GM12878 (cell line): ENCODE measurements around the gene SHROOM3. TPM values are rescaled to one million over a fixed set of nuclear protein-coding genes. Genes with fewer than 3 reads are reported as not detected.

ENCODE experiments used
- ATAC-seq: fragments of 200-7000 bp; cut with Tn5 transposase; 3 replicates; pipeline ENCODE4 v1.9.1; 2020; ENCODE audit warnings: mild to moderate bottlenecking, moderate library complexity
- BruUV-seq: library from RNA; stranded (reverse); fragments of 400-500 nt; replicated peaks from 2 replicates; lab custom pipeline; 2021; lab: Mats Ljungman, UMichigan
- CTCF ChIA-PET: fragments of 300-600 bp; sonication (Branson Sonifier 250); formaldehyde crosslinking; extraction: SDS; loops from one replicate; lab custom pipeline; 2021; ENCODE audit warnings: inconsistent platforms; lab: Yijun Ruan, JAX
- POLR2A ChIA-PET: fragments of 350-600 bp; formaldehyde crosslinking; extraction: SDS; loops from one replicate; lab custom pipeline; 2021; ENCODE audit warnings: inconsistent platforms; lab: Charles Lee
- RAD21 ChIA-PET: fragments of 300-600 bp; sonication (Branson Sonifier 250); formaldehyde crosslinking; loops from one replicate; lab custom pipeline; 2023; ENCODE audit warnings: antibody characterized with exemption; ENCODE audit not compliant: unreplicated experiment; lab: Charles Lee
- SMC1A ChIA-PET: fragments of 300-600 bp; sonication (Branson Sonifier 250); formaldehyde crosslinking; loops from one replicate; lab custom pipeline; 2023; ENCODE audit not compliant: unreplicated experiment, uncharacterized antibody; lab: Charles Lee
- DNase-seq: peaks from one replicate; pipeline ENCODE4 v3.0.0-alpha.2; 2011; ENCODE audit warnings: low read depth, low spot score
- FAIRE-seq: peaks from 3 replicates; lab custom pipeline; 2011; peaks lifted over from hg19 to GRCh38; lab: Jason Lieb, UNC
- H2AFZ ChIP-seq: 2 replicates; pipeline ENCODE4 v1.6.0; 2011; ENCODE audit warnings: low read depth, low read length, control low read depth; ENCODE audit not compliant: control insufficient read depth
- H3K27ac ChIP-seq: 2 replicates; pipeline ENCODE4 v1.5.1; 2011; ENCODE audit warnings: control low read depth; ENCODE audit not compliant: control insufficient read depth, insufficient read depth
- H3K27me3 ChIP-seq, 2 experiments: replicated peaks in 1 of 2; 2 replicates each; pipeline versions ENCODE4 v1.6.0 to v1.6.1; 2011; ENCODE audit warnings: low read length in 1 of 2; ENCODE audit not compliant: control insufficient read depth in 2 of 2, insufficient read depth in 2 of 2
- H3K36me3 ChIP-seq, 2 experiments: 2 replicates each; pipeline ENCODE4 v1.5.1; 2011; ENCODE audit warnings: low read length in 1 of 2; ENCODE audit not compliant: control insufficient read depth in 2 of 2, insufficient read depth in 2 of 2
- H3K4me1 ChIP-seq: 2 replicates; pipeline ENCODE4 v1.6.1; 2011; ENCODE audit warnings: mild to moderate bottlenecking, low read length, moderate library complexity, mixed read lengths; ENCODE audit not compliant: control insufficient read depth, insufficient read depth
- H3K4me2 ChIP-seq: 2 replicates; pipeline ENCODE4 v1.6.0; 2011; ENCODE audit warnings: control low read depth; ENCODE audit not compliant: control insufficient read depth, insufficient read depth
- H3K4me3 ChIP-seq: fragments of 200-600 bp; sonication (generic); 2 replicates; pipeline ENCODE4 v1.5.1; 2016
- H3K79me2 ChIP-seq: 2 replicates; pipeline ENCODE4 v1.6.0; 2011; ENCODE audit warnings: low read length; ENCODE audit not compliant: control insufficient read depth, insufficient read depth
- H3K9ac ChIP-seq: 2 replicates; pipeline ENCODE4 v1.8.0; 2011; ENCODE audit warnings: low read length, control low read depth, mixed read lengths; ENCODE audit not compliant: control insufficient read depth, insufficient read depth
- H3K9me3 ChIP-seq: replicated peaks from 3 replicates; pipeline ENCODE4 v1.5.1; 2011; ENCODE audit warnings: mild to moderate bottlenecking, low read length; ENCODE audit not compliant: control insufficient read depth, insufficient read depth
- H4K20me1 ChIP-seq: 2 replicates; pipeline ENCODE4 v1.6.0; 2011; ENCODE audit not compliant: control insufficient read depth, insufficient read depth
- ATF7 ChIP-seq: fragments of 450-650 bp; IDR thresholded peaks from 2 replicates; pipeline ENCODE4 v1.6.1; 2016; ENCODE audit warnings: low read depth, mild to moderate bottlenecking
- CEBPB ChIP-seq, 2 experiments: fragments of 150-350 bp in 1 of 2; IDR thresholded peaks; 2 replicates each; pipeline ENCODE4 v1.6.1; 2012 to 2014; ENCODE audit warnings: low read depth in 2 of 2, low read length in 2 of 2, borderline replicate concordance in 1 of 2, inconsistent platforms in 1 of 2
- CREM ChIP-seq: IDR thresholded peaks from 2 replicates; pipeline ENCODE4 v1.6.1; 2014; ENCODE audit warnings: antibody characterized with exemption, low read depth
- MTA3 ChIP-seq: IDR thresholded peaks from 2 replicates; pipeline ENCODE4 v1.6.1; 2012; ENCODE audit warnings: low read length, inconsistent platforms, borderline replicate concordance
- NFYA ChIP-seq: IDR thresholded peaks from 2 replicates; pipeline ENCODE4 v1.6.1; 2011; ENCODE audit warnings: low read depth, mild to moderate bottlenecking, low read length, improper control_type of control experiment, borderline replicate concordance
- NFYB ChIP-seq: IDR thresholded peaks from 2 replicates; pipeline ENCODE4 v1.6.1; 2011; ENCODE audit warnings: low read depth, mild to moderate bottlenecking, low read length, improper control_type of control experiment, moderate library complexity; ENCODE audit not compliant: insufficient read depth
- POLR2A ChIP-seq: IDR thresholded peaks from 2 replicates; pipeline ENCODE4 v1.6.1; 2011; ENCODE audit warnings: low read depth, mild to moderate bottlenecking, low read length
- RAD21 ChIP-seq: IDR thresholded peaks from 2 replicates; pipeline ENCODE4 v1.6.1; 2011; ENCODE audit warnings: mild to moderate bottlenecking, low read depth, low read length, moderate library complexity; ENCODE audit not compliant: insufficient read depth
- RUNX3 ChIP-seq: IDR thresholded peaks from 2 replicates; pipeline ENCODE4 v1.6.1; 2012; ENCODE audit warnings: low read length, inconsistent platforms
- SMAD1 ChIP-seq: fragments of 450-650 bp; IDR thresholded peaks from 2 replicates; pipeline ENCODE4 v1.6.1; 2018; ENCODE audit warnings: mild to moderate bottlenecking, low read depth; ENCODE audit not compliant: partially characterized antibody
- WGBS: methylation state at CpG from one replicate; pipeline ENCODE4 v1.1.6; 2016; ENCODE audit warnings: low lambda C conversion rate; ENCODE audit not compliant: insufficient replicate concordance, insufficient coverage; ENCODE audit errors: missing lambda C conversion rate; 5-methylcytosine and 5-hydroxymethylcytosine counted together
- in situ Hi-C: fragments of 300-500 bp; cut with MboI; formaldehyde crosslinking; loops from 9 replicates; pipeline ENCODE4 v1.14.3; 2018; ENCODE audit warnings: mixed read lengths
- intact Hi-C: fragments of 100-400 bp; cut with micrococcal nuclease; formaldehyde crosslinking; loops from one replicate; pipeline ENCODE4 v1.14.2; 2022; ENCODE audit not compliant: unreplicated experiment
- polyA plus RNA-seq, 11 experiments: library from polyadenylated mRNA; depleted of rRNA in 4 of 11; unstranded in 6 of 11; stranded (reverse) in 5 of 11; fragments of >200 nt; fragmentation: Nextera tagmentation in 4 of 11; fragmentation: Illumina TruSeq in 1 of 11; extraction: Ambion mirVana in 4 of 11; extraction: Trizol in 1 of 11; gene quantifications; 1 replicate in 1 of 11; 2 replicates in 10 of 11; pipeline versions ENCODE4 v1.2.1 to v1.2.3, GENCODE V29; 2011 to 2016; ENCODE audit warnings: inconsistent platforms in 2 of 11, missing spikeins in 2 of 11, low read depth in 1 of 11
- total RNA-seq, 4 experiments: library from RNA; depleted of rRNA in 3 of 4; stranded (reverse); fragments of >200 nt in 3 of 4; fragmentation: Illumina TruSeq in 1 of 4; extraction: Trizol in 1 of 4; gene quantifications; 2 replicates each; pipeline versions ENCODE4 v1.2.1 to v1.2.3, GENCODE V29; 2013 to 2021
- TF ChIP-seq, protein P1 (sequence below): fragments of 150-350 bp; IDR thresholded peaks from 2 replicates; pipeline ENCODE4 v1.6.1; 2014; ENCODE audit warnings: mild to moderate bottlenecking, low read depth, low read length
- TF ChIP-seq, protein P2 (sequence below): fragments of 450-650 bp; IDR thresholded peaks from 2 replicates; pipeline ENCODE4 v1.6.1; 2017; ENCODE audit warnings: mild to moderate bottlenecking, moderate library complexity
- TF ChIP-seq, protein P3 (sequence below), 3 experiments: IDR thresholded peaks in 2 of 3; conservative IDR thresholded peaks in 1 of 3; 2 replicates each; pipeline ENCODE4 v1.5.1; 2011; ENCODE audit warnings: low read depth in 3 of 3, low read length in 3 of 3, mild to moderate bottlenecking in 3 of 3, control low read depth in 2 of 3, moderate library complexity in 2 of 3, inconsistent platforms in 1 of 3, mixed read lengths in 1 of 3; ENCODE audit not compliant: control insufficient read depth in 2 of 3, insufficient read depth in 1 of 3; ENCODE audit errors: extremely low read depth in 1 of 3
- TF ChIP-seq, protein P4 (sequence below): IDR thresholded peaks from 2 replicates; pipeline ENCODE4 v1.6.1; 2012; ENCODE audit warnings: low read length, inconsistent platforms

SHROOM3 gene
- total and polyA plus RNA-seq, 10 of the 15 experiments (the other 5 are each of a cell fraction or from before 2014, with no cell fraction given): under 0.01 to 0.29 (median 0.08) TPM; not detected in 1

DNA sequence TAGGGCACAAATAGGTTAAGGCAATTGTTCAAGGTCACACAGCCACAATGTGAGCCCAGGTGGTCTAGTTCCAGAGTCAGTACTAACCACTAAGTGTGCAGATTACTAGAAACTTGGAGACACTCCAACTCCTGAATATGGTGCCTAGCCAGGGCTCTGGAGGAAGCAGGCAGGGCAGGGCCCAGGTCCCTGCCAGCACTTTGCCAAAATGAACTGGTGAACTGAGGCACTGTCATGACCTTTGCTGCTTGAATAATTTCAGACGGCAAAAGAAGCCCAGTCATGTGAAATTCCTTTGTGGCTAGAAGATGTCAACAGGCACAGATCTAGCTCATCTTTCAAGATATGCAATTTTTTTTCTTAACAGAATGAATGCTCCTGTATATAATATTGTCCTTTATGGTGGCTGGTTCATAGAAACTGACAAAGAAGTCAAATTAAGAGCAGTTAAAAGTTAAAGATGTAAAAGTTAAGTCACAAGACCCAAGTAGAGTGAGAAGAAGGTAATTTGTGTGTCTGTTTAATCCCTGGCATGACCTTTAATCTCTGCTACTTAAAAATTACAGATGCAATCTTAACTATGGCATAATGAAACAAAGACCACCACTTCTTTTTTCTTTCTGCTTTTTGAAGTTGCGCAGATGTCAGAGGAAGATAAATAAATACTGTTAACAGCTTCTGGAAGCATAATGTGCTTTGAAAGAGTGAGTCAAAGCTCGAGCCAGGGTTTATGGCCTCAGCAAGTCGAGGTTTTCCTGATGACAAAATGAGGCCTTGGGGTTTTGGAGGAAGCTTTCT, 54.1 kb downstream of the SHROOM3 start:
- no TSS peak for BruUV-seq
- Histone ChIP-seq H2AFZ (no peak overlapping the region), H3K9me3 (no peaks in the 10 kb centered on the region; the same call in 2 of the 3 replicates), H3K4me2 (no peak overlapping the region), H3K36me3 (no peaks in the 10 kb centered on the region), H3K79me2 (no peaks in the 10 kb centered on the region), H3K9ac (no peak overlapping the region), H4K20me1 (no peaks in the 10 kb centered on the region), H3K4me3 (no peak overlapping the region), H3K27me3 (no peaks in the 10 kb centered on the region), H3K4me1 (no peaks in the 10 kb centered on the region), H3K27ac (no peak overlapping the region)
- FAIRE-seq (no peak), DNase-seq (no peak), ATAC-seq (no peak)
- ChIA-PET SMC1A (interaction anchor here (2.0 kb wide), 1 partner anchor 13 kb away, joined by 8 read pairs; no protein-coding TSS in a partner anchor), RAD21 (no interaction called here), CTCF (interaction anchor here (0.6 to 1.1 kb wide), 2 partner anchors 13 to 20 kb away, joined by 3 to 4 read pairs; no protein-coding TSS in a partner anchor), POLR2A (no interaction called here)
- TF ChIP-seq ATF7 (no peak), NFYA (no peak), NFYB (no peak), MTA3 (no peak), CEBPB (IDR thresholded peaks at IDR 0.05; ENCODE audit: borderline replicate concordance in 1 of 2, low read depth in 2 of 2, low read length in 2 of 2) (no peak), RAD21 (no peak), POLR2A (no peak), SMAD1 (no peak), RUNX3 (no peak), CREM (no peak)
- TF ChIP-seq, protein P1, sequence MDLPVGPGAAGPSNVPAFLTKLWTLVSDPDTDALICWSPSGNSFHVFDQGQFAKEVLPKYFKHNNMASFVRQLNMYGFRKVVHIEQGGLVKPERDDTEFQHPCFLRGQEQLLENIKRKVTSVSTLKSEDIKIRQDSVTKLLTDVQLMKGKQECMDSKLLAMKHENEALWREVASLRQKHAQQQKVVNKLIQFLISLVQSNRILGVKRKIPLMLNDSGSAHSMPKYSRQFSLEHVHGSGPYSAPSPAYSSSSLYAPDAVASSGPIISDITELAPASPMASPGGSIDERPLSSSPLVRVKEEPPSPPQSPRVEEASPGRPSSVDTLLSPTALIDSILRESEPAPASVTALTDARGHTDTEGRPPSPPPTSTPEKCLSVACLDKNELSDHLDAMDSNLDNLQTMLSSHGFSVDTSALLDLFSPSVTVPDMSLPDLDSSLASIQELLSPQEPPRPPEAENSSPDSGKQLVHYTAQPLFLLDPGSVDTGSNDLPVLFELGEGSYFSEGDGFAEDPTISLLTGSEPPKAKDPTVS: no peak
- TF ChIP-seq, protein P2, sequence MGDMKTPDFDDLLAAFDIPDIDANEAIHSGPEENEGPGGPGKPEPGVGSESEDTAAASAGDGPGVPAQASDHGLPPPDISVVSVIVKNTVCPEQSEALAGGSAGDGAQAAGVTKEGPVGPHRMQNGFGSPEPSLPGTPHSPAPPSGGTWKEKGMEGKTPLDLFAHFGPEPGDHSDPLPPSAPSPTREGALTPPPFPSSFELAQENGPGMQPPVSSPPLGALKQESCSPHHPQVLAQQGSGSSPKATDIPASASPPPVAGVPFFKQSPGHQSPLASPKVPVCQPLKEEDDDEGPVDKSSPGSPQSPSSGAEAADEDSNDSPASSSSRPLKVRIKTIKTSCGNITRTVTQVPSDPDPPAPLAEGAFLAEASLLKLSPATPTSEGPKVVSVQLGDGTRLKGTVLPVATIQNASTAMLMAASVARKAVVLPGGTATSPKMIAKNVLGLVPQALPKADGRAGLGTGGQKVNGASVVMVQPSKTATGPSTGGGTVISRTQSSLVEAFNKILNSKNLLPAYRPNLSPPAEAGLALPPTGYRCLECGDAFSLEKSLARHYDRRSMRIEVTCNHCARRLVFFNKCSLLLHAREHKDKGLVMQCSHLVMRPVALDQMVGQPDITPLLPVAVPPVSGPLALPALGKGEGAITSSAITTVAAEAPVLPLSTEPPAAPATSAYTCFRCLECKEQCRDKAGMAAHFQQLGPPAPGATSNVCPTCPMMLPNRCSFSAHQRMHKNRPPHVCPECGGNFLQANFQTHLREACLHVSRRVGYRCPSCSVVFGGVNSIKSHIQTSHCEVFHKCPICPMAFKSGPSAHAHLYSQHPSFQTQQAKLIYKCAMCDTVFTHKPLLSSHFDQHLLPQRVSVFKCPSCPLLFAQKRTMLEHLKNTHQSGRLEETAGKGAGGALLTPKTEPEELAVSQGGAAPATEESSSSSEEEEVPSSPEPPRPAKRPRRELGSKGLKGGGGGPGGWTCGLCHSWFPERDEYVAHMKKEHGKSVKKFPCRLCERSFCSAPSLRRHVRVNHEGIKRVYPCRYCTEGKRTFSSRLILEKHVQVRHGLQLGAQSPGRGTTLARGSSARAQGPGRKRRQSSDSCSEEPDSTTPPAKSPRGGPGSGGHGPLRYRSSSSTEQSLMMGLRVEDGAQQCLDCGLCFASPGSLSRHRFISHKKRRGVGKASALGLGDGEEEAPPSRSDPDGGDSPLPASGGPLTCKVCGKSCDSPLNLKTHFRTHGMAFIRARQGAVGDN: no peak
- TF ChIP-seq, protein P3, sequence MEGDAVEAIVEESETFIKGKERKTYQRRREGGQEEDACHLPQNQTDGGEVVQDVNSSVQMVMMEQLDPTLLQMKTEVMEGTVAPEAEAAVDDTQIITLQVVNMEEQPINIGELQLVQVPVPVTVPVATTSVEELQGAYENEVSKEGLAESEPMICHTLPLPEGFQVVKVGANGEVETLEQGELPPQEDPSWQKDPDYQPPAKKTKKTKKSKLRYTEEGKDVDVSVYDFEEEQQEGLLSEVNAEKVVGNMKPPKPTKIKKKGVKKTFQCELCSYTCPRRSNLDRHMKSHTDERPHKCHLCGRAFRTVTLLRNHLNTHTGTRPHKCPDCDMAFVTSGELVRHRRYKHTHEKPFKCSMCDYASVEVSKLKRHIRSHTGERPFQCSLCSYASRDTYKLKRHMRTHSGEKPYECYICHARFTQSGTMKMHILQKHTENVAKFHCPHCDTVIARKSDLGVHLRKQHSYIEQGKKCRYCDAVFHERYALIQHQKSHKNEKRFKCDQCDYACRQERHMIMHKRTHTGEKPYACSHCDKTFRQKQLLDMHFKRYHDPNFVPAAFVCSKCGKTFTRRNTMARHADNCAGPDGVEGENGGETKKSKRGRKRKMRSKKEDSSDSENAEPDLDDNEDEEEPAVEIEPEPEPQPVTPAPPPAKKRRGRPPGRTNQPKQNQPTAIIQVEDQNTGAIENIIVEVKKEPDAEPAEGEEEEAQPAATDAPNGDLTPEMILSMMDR (IDR thresholded peaks at IDR 0.05 in 2 of 3, conservative IDR thresholded peaks at IDR 0.05 in 1 of 3; ENCODE audit: control insufficient read depth in 2 of 3, extremely low read depth in 1 of 3, insufficient read depth in 1 of 3, low read depth in 3 of 3, low read length in 3 of 3): no peak
- TF ChIP-seq, protein P4, sequence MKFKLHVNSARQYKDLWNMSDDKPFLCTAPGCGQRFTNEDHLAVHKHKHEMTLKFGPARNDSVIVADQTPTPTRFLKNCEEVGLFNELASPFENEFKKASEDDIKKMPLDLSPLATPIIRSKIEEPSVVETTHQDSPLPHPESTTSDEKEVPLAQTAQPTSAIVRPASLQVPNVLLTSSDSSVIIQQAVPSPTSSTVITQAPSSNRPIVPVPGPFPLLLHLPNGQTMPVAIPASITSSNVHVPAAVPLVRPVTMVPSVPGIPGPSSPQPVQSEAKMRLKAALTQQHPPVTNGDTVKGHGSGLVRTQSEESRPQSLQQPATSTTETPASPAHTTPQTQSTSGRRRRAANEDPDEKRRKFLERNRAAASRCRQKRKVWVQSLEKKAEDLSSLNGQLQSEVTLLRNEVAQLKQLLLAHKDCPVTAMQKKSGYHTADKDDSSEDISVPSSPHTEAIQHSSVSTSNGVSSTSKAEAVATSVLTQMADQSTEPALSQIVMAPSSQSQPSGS: no peak
- WGBS: 43% methylated on average over 4 of the region's 4 CpGs
- in situ Hi-C loops: no loop called here
- intact Hi-C loops: no loop called here
